ENCODE results near the gene KMT2E.

KMT2E gene

DNA sequence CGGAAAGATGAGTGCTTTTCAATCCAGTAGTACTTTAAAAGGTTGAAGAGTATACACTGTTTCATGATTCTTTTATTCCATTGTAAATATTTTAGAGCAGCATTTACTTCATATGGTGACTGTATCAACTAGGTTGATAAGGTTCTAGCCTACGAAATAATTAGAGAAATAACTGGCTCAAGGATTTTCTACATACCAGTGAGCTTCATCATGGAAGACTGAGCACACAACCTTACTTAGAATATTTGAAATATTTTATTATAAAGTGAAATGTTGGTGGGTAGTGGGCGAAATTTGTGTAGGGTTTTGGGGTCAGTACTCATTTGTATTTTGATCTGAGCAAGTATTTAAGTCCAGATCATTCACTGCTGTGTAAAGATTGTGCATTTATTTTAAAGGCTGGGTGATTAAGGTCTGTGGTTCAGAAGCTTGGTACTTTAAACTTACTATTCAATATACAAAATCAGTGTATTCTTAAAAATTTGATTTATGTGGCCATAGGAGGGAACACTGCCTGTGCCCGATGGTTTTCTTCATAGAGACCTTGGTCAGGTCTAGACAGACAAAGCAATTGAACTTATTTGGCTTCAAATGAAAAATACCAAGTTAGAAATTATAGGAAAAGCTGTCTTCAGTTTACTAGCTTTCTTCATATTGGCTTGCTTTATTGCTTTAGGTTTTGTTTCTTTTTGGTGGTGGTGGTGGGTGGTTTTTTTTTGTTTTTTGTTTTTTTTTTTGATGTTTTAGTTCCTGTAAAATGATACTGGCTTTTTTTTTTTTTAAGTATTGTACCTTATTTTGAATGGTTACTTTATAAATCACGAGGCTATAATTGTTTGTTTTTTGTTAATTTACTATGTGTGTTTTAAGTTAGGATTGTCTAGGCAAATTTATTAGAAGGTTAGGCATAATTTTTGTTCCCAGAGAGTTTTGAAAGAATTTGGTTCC is 3.0 kb downstream of the KMT2E start:
- no peak overlapping the region for H2BK5ac ChIP-seq (ENCODE audit: low read length)
- no peak overlapping the region for H4K5ac ChIP-seq (ENCODE audit: low read length)
- peaks cover 1% of the 10 kb centered on the region for H3K79me1 ChIP-seq (ENCODE audit: low read length)
- H3K9ac ChIP-seq (ENCODE audit: low read length) = peak overlapping the region; percentile 37
- H3K79me2 ChIP-seq (ENCODE audit: control insufficient read depth, insufficient read depth, low read length) = peaks cover 66% of the 10 kb centered on the region
- peak overlapping the region; percentile 24 for H3K4me2 ChIP-seq (ENCODE audit: low read length)
- no peak overlapping the region for H3K27ac ChIP-seq (ENCODE audit: low read depth, low read length)
- H3K36me3 ChIP-seq (ENCODE audit: control insufficient read depth, insufficient read depth, low read length) = no peaks in the 10 kb centered on the region
- no peak overlapping the region for H3K18ac ChIP-seq (ENCODE audit: low read length)
- no peak overlapping the region for H4K8ac ChIP-seq (ENCODE audit: low read depth, low read length)
- H2AK5ac ChIP-seq (ENCODE audit: low read length) = no peak overlapping the region
- H3K4me3 ChIP-seq (ENCODE audit: low read length) = no peak overlapping the region
- H3K27me3 ChIP-seq (ENCODE audit: insufficient read depth, low read length, poor library complexity) = no peaks in the 10 kb centered on the region
- no peak overlapping the region for H3K56ac ChIP-seq (ENCODE audit: low read length)
- peak; percentile 28 for DNase-seq
- H3K4ac ChIP-seq (ENCODE audit: low read depth, low read length) = no peak overlapping the region
- WGBS (ENCODE audit: extremely low coverage, insufficient coverage, low lambda C conversion rate) = 100% methylated on average over 1 of the region's 5 CpGs
- H3K23ac ChIP-seq (ENCODE audit: low read length) = no peak overlapping the region
- no peak overlapping the region for H2BK15ac ChIP-seq (replicated peaks; ENCODE audit: low read depth)
- H2BK120ac ChIP-seq (ENCODE audit: low read depth, low read length) = no peak overlapping the region
- no peaks in the 10 kb centered on the region for H3K4me1 ChIP-seq (ENCODE audit: control insufficient read depth, low read depth, low read length)

DNA sequence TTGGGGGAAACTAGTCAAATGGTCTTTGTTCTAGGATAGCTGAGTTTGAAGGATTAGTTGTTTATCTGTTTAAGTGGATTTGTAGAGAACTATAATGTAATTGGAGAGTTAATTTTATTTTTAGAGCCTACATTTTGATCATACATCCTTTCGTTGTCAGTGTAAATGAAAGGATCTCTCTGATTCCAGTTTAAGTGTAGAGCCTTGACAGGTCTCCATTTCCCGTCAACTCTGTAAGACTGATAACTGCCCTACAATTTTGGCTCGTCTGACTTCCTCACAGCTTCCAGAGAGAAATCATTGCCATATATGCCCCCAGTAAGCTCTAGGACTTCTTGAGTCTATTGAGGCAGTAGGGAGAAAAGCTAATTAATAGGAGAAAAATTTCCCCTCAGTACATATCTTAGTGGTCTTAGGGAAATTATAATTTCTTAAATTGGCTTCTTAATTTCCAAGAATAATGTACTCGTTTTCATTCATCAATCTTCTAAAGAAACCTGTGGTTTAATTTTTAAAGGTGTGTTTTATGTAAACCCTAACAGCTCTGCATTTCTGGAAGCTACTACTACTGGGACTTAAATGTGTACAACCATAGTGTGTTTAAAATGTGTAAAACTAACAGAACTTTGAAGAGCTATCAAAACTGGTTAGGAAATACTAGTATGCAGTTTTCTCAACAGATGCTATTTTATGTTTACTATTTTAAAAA is 3.8 kb downstream of the KMT2E start:
- no peak overlapping the region for H2BK15ac ChIP-seq (replicated peaks; ENCODE audit: low read depth)
- H3K4me3 ChIP-seq (ENCODE audit: low read length) = no peak overlapping the region
- H2BK120ac ChIP-seq (ENCODE audit: low read depth, low read length) = no peak overlapping the region
- peaks cover 1% of the 10 kb centered on the region for H3K79me1 ChIP-seq (ENCODE audit: low read length)
- H3K9ac ChIP-seq (ENCODE audit: low read length) = no peak overlapping the region
- H3K23ac ChIP-seq (ENCODE audit: low read length) = no peak overlapping the region
- no CpG with 5 or more reads among the region's 4 CpGs for WGBS (ENCODE audit: extremely low coverage, insufficient coverage, low lambda C conversion rate)
- no peak overlapping the region for H4K5ac ChIP-seq (ENCODE audit: low read length)
- H3K36me3 ChIP-seq (ENCODE audit: control insufficient read depth, insufficient read depth, low read length) = no peaks in the 10 kb centered on the region
- H2BK5ac ChIP-seq (ENCODE audit: low read length) = no peak overlapping the region
- no peak overlapping the region for H3K56ac ChIP-seq (ENCODE audit: low read length)
- no peak for DNase-seq
- no peak overlapping the region for H3K27ac ChIP-seq (ENCODE audit: low read depth, low read length)
- peaks cover 64% of the 10 kb centered on the region for H3K79me2 ChIP-seq (ENCODE audit: control insufficient read depth, insufficient read depth, low read length)
- H3K27me3 ChIP-seq (ENCODE audit: insufficient read depth, low read length, poor library complexity) = no peaks in the 10 kb centered on the region
- H3K4ac ChIP-seq (ENCODE audit: low read depth, low read length) = no peak overlapping the region
- no peak overlapping the region for H3K4me2 ChIP-seq (ENCODE audit: low read length)
- no peak overlapping the region for H2AK5ac ChIP-seq (ENCODE audit: low read length)
- no peak overlapping the region for H3K18ac ChIP-seq (ENCODE audit: low read length)
- no peaks in the 10 kb centered on the region for H3K4me1 ChIP-seq (ENCODE audit: control insufficient read depth, low read depth, low read length)
- H4K8ac ChIP-seq (ENCODE audit: low read depth, low read length) = no peak overlapping the region

DNA sequence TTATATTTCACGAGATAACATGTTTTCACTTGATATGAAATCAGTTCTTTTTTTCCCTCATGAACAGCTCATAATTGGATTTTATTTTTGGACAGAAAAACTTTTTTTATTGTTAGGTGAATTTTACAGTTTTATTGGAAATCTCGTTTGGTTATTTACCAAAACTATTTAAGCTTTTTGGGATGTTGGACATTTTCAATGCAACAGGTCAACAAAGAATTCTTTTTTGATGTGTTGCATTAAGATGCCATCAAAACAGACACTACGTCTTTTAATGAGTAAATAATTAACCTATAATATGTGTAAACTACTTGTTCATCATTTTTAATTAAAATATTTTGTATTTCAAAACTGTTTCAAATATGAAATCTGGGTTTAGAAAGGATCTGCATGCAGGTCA is 5.3 kb downstream of the KMT2E start:
- Histone ChIP-seq H2BK120ac (ENCODE audit: low read depth, low read length) (no peak overlapping the region), H3K56ac (ENCODE audit: low read length) (no peak overlapping the region), H3K4ac (ENCODE audit: low read depth, low read length) (no peak overlapping the region), H3K27ac (ENCODE audit: low read depth, low read length) (no peak overlapping the region), H3K4me3 (ENCODE audit: low read length) (no peak overlapping the region), H3K4me2 (ENCODE audit: low read length) (no peak overlapping the region), H3K79me2 (ENCODE audit: control insufficient read depth, insufficient read depth, low read length) (peaks cover 71% of the 10 kb centered on the region), H2BK5ac (ENCODE audit: low read length) (no peak overlapping the region), H4K5ac (ENCODE audit: low read length) (no peak overlapping the region), H3K4me1 (ENCODE audit: control insufficient read depth, low read depth, low read length) (no peaks in the 10 kb centered on the region), H2BK15ac (replicated peaks; ENCODE audit: low read depth) (no peak overlapping the region), H4K8ac (ENCODE audit: low read depth, low read length) (no peak overlapping the region), H3K36me3 (ENCODE audit: control insufficient read depth, insufficient read depth, low read length) (no peaks in the 10 kb centered on the region), H3K23ac (ENCODE audit: low read length) (no peak overlapping the region), H3K79me1 (ENCODE audit: low read length) (no peaks in the 10 kb centered on the region), H3K9ac (ENCODE audit: low read length) (no peak overlapping the region), H2AK5ac (ENCODE audit: low read length) (no peak overlapping the region), H3K27me3 (ENCODE audit: insufficient read depth, low read length, poor library complexity) (no peaks in the 10 kb centered on the region), H3K18ac (ENCODE audit: low read length) (no peak overlapping the region)
- no peak for DNase-seq
- WGBS (ENCODE audit: extremely low coverage, insufficient coverage, low lambda C conversion rate) = no CpG with 5 or more reads among the region's 3 CpGs

DNA sequence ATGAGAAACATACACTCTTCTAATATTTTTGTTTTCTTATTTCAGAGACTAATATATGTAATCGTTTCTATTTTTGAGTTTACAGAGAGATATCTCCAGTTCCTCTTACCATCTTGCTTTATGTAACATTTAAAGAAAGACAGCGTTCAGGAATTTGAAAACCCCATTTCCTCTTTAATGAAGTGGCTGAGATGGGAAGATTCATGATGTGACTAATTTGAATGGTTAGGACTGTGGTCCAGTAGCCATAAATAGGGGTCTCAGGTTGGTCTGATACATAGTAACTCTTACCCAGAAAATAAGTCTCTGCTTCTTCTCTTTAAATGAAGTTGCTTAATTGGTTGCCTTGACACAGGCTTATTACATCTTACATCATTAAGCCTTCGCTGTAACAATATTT is 6.9 kb downstream of the KMT2E start:
- H3K56ac ChIP-seq (ENCODE audit: low read length) = no peak overlapping the region
- no peaks in the 10 kb centered on the region for H3K36me3 ChIP-seq (ENCODE audit: control insufficient read depth, insufficient read depth, low read length)
- no peak overlapping the region for H4K5ac ChIP-seq (ENCODE audit: low read length)
- H3K4me3 ChIP-seq (ENCODE audit: low read length) = no peak overlapping the region
- H2BK120ac ChIP-seq (ENCODE audit: low read depth, low read length) = no peak overlapping the region
- no peak overlapping the region for H2BK15ac ChIP-seq (replicated peaks; ENCODE audit: low read depth)
- no peak overlapping the region for H2BK5ac ChIP-seq (ENCODE audit: low read length)
- no peak overlapping the region for H2AK5ac ChIP-seq (ENCODE audit: low read length)
- H3K27me3 ChIP-seq (ENCODE audit: insufficient read depth, low read length, poor library complexity) = no peaks in the 10 kb centered on the region
- no peak overlapping the region for H3K27ac ChIP-seq (ENCODE audit: low read depth, low read length)
- no peak overlapping the region for H3K23ac ChIP-seq (ENCODE audit: low read length)
- WGBS (ENCODE audit: extremely low coverage, insufficient coverage, low lambda C conversion rate) = no CpG with 5 or more reads among the region's 3 CpGs
- DNase-seq = no peak
- no peak overlapping the region for H3K9ac ChIP-seq (ENCODE audit: low read length)
- no peak overlapping the region for H4K8ac ChIP-seq (ENCODE audit: low read depth, low read length)
- H3K79me1 ChIP-seq (ENCODE audit: low read length) = no peaks in the 10 kb centered on the region
- no peak overlapping the region for H3K4me2 ChIP-seq (ENCODE audit: low read length)
- no peaks in the 10 kb centered on the region for H3K4me1 ChIP-seq (ENCODE audit: control insufficient read depth, low read depth, low read length)
- peaks cover 63% of the 10 kb centered on the region for H3K79me2 ChIP-seq (ENCODE audit: control insufficient read depth, insufficient read depth, low read length)
- no peak overlapping the region for H3K18ac ChIP-seq (ENCODE audit: low read length)
- H3K4ac ChIP-seq (ENCODE audit: low read depth, low read length) = no peak overlapping the region

DNA sequence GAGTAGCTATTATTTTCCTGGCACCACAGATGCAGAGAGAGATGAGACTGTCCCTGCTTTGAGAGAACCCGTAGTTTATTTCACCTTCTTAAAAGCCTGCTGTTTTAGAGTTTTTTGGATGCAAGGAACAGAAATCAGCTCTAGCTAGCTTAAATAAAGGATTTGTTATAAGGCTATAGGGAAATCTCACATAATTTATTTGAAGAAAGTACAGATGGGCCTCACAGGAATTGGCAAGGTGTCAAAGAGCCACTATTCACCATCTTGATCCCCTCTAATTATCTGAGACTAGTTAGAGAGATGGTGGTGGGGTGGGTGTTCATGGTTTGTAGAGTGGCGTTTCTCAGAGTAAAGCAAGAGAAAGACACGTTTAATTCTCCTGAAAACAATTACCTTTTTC is 7.3 kb downstream of the KMT2E start:
- Histone ChIP-seq H3K23ac (ENCODE audit: low read length) (no peak overlapping the region), H3K79me2 (ENCODE audit: control insufficient read depth, insufficient read depth, low read length) (peaks cover 64% of the 10 kb centered on the region), H3K36me3 (ENCODE audit: control insufficient read depth, insufficient read depth, low read length) (no peaks in the 10 kb centered on the region), H2BK5ac (ENCODE audit: low read length) (no peak overlapping the region), H3K18ac (ENCODE audit: low read length) (no peak overlapping the region), H3K4me3 (ENCODE audit: low read length) (no peak overlapping the region), H3K4ac (ENCODE audit: low read depth, low read length) (no peak overlapping the region), H2AK5ac (ENCODE audit: low read length) (no peak overlapping the region), H2BK120ac (ENCODE audit: low read depth, low read length) (no peak overlapping the region), H4K5ac (ENCODE audit: low read length) (no peak overlapping the region), H2BK15ac (replicated peaks; ENCODE audit: low read depth) (no peak overlapping the region), H3K27ac (ENCODE audit: low read depth, low read length) (no peak overlapping the region), H3K79me1 (ENCODE audit: low read length) (no peaks in the 10 kb centered on the region), H3K4me2 (ENCODE audit: low read length) (no peak overlapping the region), H3K56ac (ENCODE audit: low read length) (no peak overlapping the region), H3K9ac (ENCODE audit: low read length) (no peak overlapping the region), H4K8ac (ENCODE audit: low read depth, low read length) (no peak overlapping the region), H3K27me3 (ENCODE audit: insufficient read depth, low read length, poor library complexity) (no peaks in the 10 kb centered on the region), H3K4me1 (ENCODE audit: control insufficient read depth, low read depth, low read length) (no peaks in the 10 kb centered on the region)
- no CpG with 5 or more reads among the region's 3 CpGs for WGBS (ENCODE audit: extremely low coverage, insufficient coverage, low lambda C conversion rate)
- DNase-seq = no peak

All from mesendoderm (in vitro differentiated cells).